Stimulated activated CD8-positive, alpha-beta memory T cell treated with anti-CD3 and anti-CD28 coated beads, Interleukin-12 subunit alpha, Interleukin-12 subunit beta, amount 100 ng/mL, for 24 hours (primary cell): Measurements from ENCODE around the gene CMIP.

ENCODE experiments used
- DNase-seq: peaks from one replicate; pipeline ENCODE4 v3.0.0-alpha.2; 2020; ENCODE audit errors: extremely low read depth

The CMIP gene

GRCh38 chr16:81659249-81659648 lies 214.6 kb downstream of the CMIP start:
- no peak for DNase-seq

- DNase-seq: no peak
Measured at GRCh38 chr16:81661082-81661481, 216.5 kb downstream of the CMIP start.

GRCh38 chr16:81664153-81664552 lies 219.5 kb downstream of the CMIP start:
- DNase-seq: no peak

GRCh38 chr16:81665588-81665987 lies 221.0 kb downstream of the CMIP start:
- no peak for DNase-seq

- DNase-seq: no peak
Measured at GRCh38 chr16:81666113-81666512, 221.5 kb downstream of the CMIP start.

GRCh38 chr16:81668243-81669097 lies 223.9 kb downstream of the CMIP start:
- no peak for DNase-seq

- no peak for DNase-seq
Measured at GRCh38 chr16:81669473-81670350, 225.1 kb downstream of the CMIP start.

- no peak for DNase-seq
Measured at GRCh38 chr16:81671738-81672597, 227.4 kb downstream of the CMIP start.

GRCh38 chr16:81673432-81673831 lies 228.8 kb downstream of the CMIP start:
- DNase-seq: no peak

- no peak for DNase-seq
Measured at GRCh38 chr16:81675662-81676061, 231.1 kb downstream of the CMIP start.

GRCh38 chr16:81676066-81676882 lies 231.7 kb downstream of the CMIP start:
- no peak for DNase-seq

- no peak for DNase-seq
Measured at GRCh38 chr16:81676883-81677737, 232.5 kb downstream of the CMIP start.

- DNase-seq: no peak
Measured at GRCh38 chr16:81678326-81679095, 233.9 kb downstream of the CMIP start.

GRCh38 chr16:81679721-81680430 lies 235.3 kb downstream of the CMIP start:
- DNase-seq: no peak

- DNase-seq: no peak
Measured at GRCh38 chr16:81680444-81681275, 236.1 kb downstream of the CMIP start.

- DNase-seq: no peak
Measured at GRCh38 chr16:81681311-81681710, 236.7 kb downstream of the CMIP start.

GRCh38 chr16:81684242-81684837 lies 239.7 kb downstream of the CMIP start:
- DNase-seq: no peak
